GM19452 (cell line): ENCODE results near the gene PRSS50.
"Not testable (repeated sequence)": the region's sequence is repeated elsewhere in the genome, so short reads cannot be mapped to it uniquely, and the experiment has no call there.

Experiments
- ATAC-seq: cut with Tn5 transposase; IDR thresholded peaks from one replicate; pipeline ENCODE4 v1.9.1; 2021; ENCODE audit not compliant: unreplicated experiment

PRSS50 gene

DNA sequence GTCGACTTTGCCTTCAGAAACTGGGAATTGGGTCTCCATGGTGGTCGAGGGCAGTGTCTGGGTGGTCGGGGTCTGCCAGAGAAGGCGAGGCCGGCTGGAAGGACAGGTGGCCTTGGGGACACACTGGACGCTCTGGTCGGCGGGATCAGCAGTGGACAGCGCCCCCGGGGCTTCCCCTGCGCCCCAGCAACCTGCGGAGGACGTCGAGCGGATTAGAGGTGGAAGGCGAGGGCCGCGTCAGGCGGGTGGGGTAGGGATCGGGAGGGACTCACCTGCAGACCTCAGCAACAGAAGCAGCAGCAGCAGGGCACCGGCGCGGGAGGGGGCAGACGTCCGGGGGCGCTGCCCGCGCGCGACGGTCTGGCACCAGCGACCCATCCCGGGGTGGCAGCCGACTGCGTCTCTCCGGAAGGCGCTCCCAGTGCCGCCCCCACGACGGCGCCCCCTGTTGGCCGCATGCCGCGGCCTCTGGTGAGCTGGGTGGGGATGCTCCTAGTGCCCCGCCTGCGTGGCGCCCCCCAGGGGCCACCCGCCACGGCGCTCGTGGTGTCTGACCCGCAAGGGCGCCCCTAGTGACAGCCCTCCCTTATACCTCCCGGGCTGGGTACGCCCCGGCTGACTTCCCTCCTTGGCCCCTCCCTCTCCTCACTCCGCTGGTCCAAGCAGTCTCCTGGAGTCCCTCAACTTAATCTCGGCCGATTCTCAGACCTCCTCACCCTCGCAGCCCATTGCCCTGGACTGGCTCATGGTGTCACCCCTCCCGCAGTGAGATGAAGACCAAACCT, at the start of gene PRSS50:
PRSS50 (minus strand) TSS at position 423 of the 785 bp plus-strand sequence; CDS start at position 378, 45 bp downstream.
- ATAC-seq: no peak

GRCh38 chr3:46764206-46764605, 46.5 kb upstream of the PRSS50 start:
- ATAC-seq: no peak

DNA sequence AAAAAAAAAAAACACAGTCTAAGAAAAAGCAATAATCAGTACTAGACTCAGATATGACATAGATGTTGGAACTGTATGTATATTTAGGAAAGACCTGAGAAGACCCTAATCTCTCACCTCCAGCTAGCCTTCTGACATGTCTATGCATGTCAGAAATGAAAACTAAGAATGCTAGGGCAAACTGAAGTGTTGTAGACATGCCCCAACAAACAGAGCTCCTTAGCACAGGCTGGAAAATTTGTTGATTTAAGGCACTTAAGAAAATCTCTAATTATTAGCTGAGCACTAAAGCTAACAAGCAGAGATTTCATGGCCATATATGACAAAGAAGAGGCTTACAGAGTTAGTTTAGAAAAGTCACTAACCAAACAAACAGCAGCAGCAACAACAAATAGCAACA, 45.5 kb upstream of the PRSS50 start:
- no peak for ATAC-seq

- no peak for ATAC-seq
Observed at GRCh38 chr3:46759239-46760167, 41.8 kb upstream of the PRSS50 start.

GRCh38 chr3:46756642-46757041, 39.0 kb upstream of the PRSS50 start:
- ATAC-seq: no peak

GRCh38 chr3:46755646-46756045, 38.0 kb upstream of the PRSS50 start:
- no peak for ATAC-seq

- not testable (repeated sequence) for ATAC-seq
Observed at GRCh38 chr3:46753127-46753526, 35.5 kb upstream of the PRSS50 start.

DNA sequence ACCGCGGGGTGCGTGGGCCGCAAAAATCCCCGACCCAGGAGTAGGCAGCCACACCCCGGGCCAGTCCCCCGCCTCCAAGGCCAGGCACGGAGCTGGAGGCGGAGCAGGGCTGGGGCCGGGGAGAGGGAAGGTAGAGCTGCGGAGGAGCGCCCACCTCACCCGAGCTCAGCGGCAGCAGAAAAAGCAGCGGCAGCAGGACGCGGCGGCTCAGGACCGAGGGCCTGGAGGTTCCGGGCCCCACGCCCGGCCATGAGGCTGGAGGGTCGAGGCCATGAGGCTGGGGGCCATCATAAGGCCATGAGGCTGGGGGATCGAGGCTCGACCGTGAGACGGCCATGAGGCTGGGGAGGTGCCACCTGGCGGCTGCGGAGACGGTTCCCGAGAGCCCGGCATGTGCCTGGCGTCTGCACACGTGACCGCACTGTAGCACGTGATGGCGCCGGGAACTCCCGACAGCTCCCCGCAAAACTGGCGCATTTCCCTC, 32.9 kb upstream of the PRSS50 start:
- ATAC-seq: no peak

DNA sequence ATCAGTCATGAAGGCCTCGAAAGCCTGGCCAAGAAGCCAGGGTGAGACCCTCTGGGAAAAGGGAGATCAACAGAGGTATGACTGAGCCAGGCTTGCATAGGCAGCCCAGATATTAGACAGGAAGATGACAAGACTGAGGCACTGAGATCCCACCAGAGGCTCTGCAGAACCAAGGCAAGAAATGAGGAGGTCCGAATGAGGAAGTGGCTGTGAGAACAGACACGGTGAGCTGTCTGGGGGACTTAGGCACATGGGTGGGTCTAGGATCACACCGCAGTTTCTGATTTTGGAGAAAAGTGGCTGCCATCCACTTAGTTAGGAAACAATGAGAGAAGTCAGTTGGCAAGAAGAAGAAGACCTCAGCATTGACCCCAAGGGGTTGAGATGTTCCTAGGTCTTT, 31.5 kb upstream of the PRSS50 start:
- ATAC-seq: no peak

GRCh38 chr3:46748170-46748569, 30.5 kb upstream of the PRSS50 start:
- ATAC-seq: no peak

DNA sequence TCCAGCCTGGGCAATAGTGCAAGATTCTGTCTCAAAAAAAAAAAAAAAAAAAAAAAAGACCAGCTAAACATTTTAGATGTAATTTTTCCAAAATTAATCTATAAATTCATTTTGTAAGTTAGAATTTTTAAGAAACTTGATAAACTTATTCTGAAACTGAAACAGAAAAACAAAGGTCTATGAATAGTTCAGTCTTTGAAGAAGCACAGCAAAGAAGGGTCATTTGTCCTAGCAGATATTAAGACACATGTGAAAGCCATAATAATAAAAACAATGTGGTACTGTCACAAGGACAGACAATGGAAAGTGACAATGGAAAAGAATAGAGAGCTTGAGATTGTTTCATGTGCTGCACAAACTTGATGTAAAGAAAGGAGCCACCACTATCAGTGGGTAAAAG, 29.0 kb upstream of the PRSS50 start:
- no peak for ATAC-seq

GRCh38 chr3:46742992-46743585, 25.4 kb upstream of the PRSS50 start:
- ATAC-seq: no peak

DNA sequence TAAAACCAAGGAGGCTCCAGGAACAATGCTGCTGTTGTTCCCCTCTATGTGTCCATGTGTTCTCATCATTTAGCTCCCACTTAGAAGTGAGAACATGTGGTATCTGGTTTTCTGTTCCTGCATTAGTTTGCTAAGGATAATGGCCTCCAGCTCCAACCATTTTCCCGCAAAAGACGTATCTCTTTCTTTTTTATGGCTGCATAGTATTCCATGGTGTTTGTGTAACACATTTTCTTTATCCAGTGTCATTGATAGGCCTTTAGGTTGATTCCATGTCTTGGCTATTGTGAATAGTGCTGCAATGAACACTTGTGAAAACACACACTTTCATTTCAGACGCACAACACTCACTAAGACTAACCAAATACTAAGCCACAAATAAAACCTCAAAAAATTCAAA, 21.9 kb upstream of the PRSS50 start:
- ATAC-seq: not testable (repeated sequence)

DNA sequence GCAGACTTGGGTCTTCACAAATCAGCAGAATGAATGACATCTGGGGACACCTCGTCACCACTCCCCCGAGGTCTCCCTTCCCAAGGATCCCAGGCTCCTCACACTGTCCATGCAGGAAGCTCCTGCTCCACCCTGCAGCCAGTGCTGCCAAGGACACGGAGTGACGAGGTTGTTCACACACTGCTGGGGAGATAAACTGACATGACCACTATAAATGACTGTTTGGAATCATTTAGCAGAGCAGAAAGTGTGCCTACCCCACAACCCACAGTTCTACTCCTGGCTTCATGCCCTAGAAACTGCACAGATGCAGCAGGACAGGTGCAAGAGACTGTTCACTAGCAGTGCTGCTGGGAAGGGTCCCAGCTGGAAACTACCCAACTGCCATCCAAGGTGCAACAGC, 19.7 kb upstream of the PRSS50 start:
- no peak for ATAC-seq

- ATAC-seq: no peak
Observed at GRCh38 chr3:46736006-46736872, 18.6 kb upstream of the PRSS50 start.

GRCh38 chr3:46734773-46735172, 17.1 kb upstream of the PRSS50 start:
- no peak for ATAC-seq

DNA sequence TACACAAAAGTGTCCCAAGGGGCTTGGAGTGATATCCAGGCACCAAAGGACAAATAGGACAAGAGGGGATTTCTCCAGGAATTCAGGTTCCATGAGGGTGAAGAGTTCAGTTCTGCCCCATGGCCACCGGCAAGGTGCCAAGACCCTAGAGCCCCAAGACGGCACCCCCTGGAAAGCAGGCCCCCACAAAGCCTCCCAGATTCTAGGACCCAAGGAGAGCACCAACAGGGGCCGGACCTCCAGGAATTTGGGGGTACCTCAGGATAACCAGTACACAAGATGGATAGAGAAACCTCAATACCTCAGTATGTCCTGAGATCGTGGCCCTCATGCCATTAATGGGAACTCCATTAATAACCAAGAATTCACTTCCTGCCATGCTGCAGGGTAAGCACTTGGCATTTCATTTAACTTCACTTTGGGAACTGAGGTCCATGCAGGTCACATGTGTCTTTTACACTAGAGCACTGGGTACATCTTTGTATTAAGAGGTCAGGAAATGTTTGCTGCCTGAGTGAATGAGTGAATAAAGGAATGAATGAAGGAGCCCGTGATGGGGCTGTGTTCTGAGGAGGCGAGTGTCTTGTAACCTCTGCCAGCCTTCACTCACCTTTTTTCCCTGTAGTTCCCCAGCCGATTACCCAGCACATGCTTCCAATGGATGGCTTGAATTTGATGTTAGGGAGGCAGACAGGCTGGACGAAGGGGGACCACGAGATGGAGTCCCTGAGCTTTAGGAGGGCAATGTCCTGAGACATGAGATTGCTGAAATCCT, 15.5 kb upstream of the PRSS50 start:
- ATAC-seq: no peak

GRCh38 chr3:46731795-46732194, 14.1 kb upstream of the PRSS50 start:
- ATAC-seq: no peak

DNA sequence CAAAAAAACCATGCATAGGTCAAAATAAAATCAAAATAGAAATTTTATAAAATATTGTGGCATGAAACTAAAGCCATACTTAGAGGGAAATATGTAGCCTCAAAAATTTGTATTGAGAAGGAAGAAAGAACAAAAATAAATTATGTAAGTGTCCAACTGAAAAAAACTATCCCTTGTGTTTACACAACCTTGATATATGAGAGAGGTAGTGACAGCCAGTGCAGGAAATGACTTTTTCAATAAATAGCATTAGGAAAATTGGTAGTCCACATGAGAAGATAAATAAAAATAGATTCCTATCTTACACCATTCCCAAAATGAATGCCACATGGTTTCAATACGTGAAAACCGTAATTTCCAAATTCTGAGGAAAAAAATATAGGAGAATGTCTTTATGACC, 13.2 kb upstream of the PRSS50 start:
- no peak for ATAC-seq

- ATAC-seq: no peak
Observed at GRCh38 chr3:46729038-46729437, 11.4 kb upstream of the PRSS50 start.
